SK-N-SH treated with all-trans-retinoic acid at 6 μM for 48 hours (cell line): ENCODE data around the gene DHCR24.

Experiments
- ATAC-seq: fragments of 200-7000 bp; cut with Tn5 transposase; 3 replicates; pipeline ENCODE4 v1.9.1; 2020; ENCODE audit warnings: mild to moderate bottlenecking, moderate library complexity
- ARNTL ChIP-seq: fragments of 450-650 bp; formaldehyde crosslinking; IDR thresholded peaks from 2 replicates; pipeline ENCODE4 v1.5.0; 2020; ENCODE audit warnings: low read depth, mild to moderate bottlenecking, moderate library complexity, borderline replicate concordance
- BACH2 ChIP-seq: fragments of 250-450 bp; sonication (Bioruptor Pico); IDR thresholded peaks from 2 replicates; pipeline ENCODE4 v1.9.0; 2021; ENCODE audit warnings: mild to moderate bottlenecking, borderline replicate concordance
- CSDC2 ChIP-seq: fragments of 250-450 bp; sonication (Bioruptor Pico); IDR thresholded peaks from 2 replicates; pipeline ENCODE4 v1.5.0; 2020; ENCODE audit warnings: mild to moderate bottlenecking, moderate library complexity
- ESRRG ChIP-seq: fragments of 250-450 bp; sonication (Bioruptor Pico); IDR thresholded peaks from 2 replicates; pipeline ENCODE4 v1.6.1; 2021; ENCODE audit warnings: mild to moderate bottlenecking
- GLIS3 ChIP-seq: fragments of 250-450 bp; sonication (Bioruptor Pico); IDR thresholded peaks from 2 replicates; pipeline ENCODE4 v1.5.0; 2020; ENCODE audit warnings: mild to moderate bottlenecking, moderate library complexity
- ISL1 ChIP-seq: fragments of 250-450 bp; sonication (Bioruptor Pico); IDR thresholded peaks from 2 replicates; pipeline ENCODE4 v2.1.2; 2022; ENCODE audit warnings: mild to moderate bottlenecking, moderate library complexity
- OSR1 ChIP-seq: fragments of 250-450 bp; sonication (Bioruptor Pico); IDR thresholded peaks from 2 replicates; pipeline ENCODE4 v1.8.0; 2022; ENCODE audit warnings: moderate library complexity, mild to moderate bottlenecking, inconsistent platforms
- PPARA ChIP-seq: fragments of 250-450 bp; sonication (Bioruptor Pico); IDR thresholded peaks from 2 replicates; pipeline ENCODE4 v1.5.0; 2020; ENCODE audit warnings: mild to moderate bottlenecking, borderline replicate concordance
- RARB ChIP-seq: fragments of 250-450 bp; sonication (Bioruptor Pico); IDR thresholded peaks from 2 replicates; pipeline ENCODE4 v1.8.0; 2021; ENCODE audit warnings: mild to moderate bottlenecking, moderate library complexity
- SNAI2 ChIP-seq: fragments of 250-450 bp; sonication (Bioruptor Pico); IDR thresholded peaks from 2 replicates; pipeline ENCODE4 v1.5.0; 2020; ENCODE audit warnings: mild to moderate bottlenecking, moderate library complexity
- TCF4 ChIP-seq: fragments of 250-450 bp; sonication (Bioruptor Pico); IDR thresholded peaks from 2 replicates; pipeline ENCODE4 v1.8.0; 2021; ENCODE audit warnings: mild to moderate bottlenecking, moderate library complexity, borderline replicate concordance
- ZFP3 ChIP-seq: fragments of 250-450 bp; sonication (Bioruptor Pico); IDR thresholded peaks from 2 replicates; pipeline ENCODE4 v1.5.0; 2020; ENCODE audit warnings: mild to moderate bottlenecking, moderate library complexity
- ZFP30 ChIP-seq: fragments of 450-650 bp; formaldehyde crosslinking; IDR thresholded peaks from 2 replicates; pipeline ENCODE4 v1.5.0; 2022; ENCODE audit warnings: mild to moderate bottlenecking, moderate library complexity
- ZNF565 ChIP-seq: fragments of 450-650 bp; formaldehyde crosslinking; conservative IDR thresholded peaks from 2 replicates; pipeline ENCODE4 v1.5.0; 2020; ENCODE audit warnings: low read depth, mild to moderate bottlenecking, moderate library complexity
- ZNF70 ChIP-seq: fragments of 450-650 bp; formaldehyde crosslinking; IDR thresholded peaks from 2 replicates; pipeline ENCODE4 v1.5.0; 2020; ENCODE audit warnings: mild to moderate bottlenecking, moderate library complexity
- ZNF8 ChIP-seq: fragments of 450-650 bp; formaldehyde crosslinking; IDR thresholded peaks from 2 replicates; pipeline ENCODE4 v1.5.0; 2020; ENCODE audit warnings: mild to moderate bottlenecking, moderate library complexity
- TF ChIP-seq, protein P1 (sequence below): fragments of 250-450 bp; sonication (Bioruptor Pico); IDR thresholded peaks from 2 replicates; pipeline ENCODE4 v1.5.1; 2020; ENCODE audit warnings: low read depth, mild to moderate bottlenecking, moderate library complexity
- TF ChIP-seq, protein P2 (sequence below): fragments of 250-450 bp; sonication (Bioruptor Pico); IDR thresholded peaks from 2 replicates; pipeline ENCODE4 v1.5.0; 2020; ENCODE audit warnings: mild to moderate bottlenecking, moderate library complexity
- TF ChIP-seq, protein P3 (sequence below): fragments of 250-450 bp; sonication (Bioruptor Pico); IDR thresholded peaks from 2 replicates; pipeline ENCODE4 v1.8.0; 2020; ENCODE audit warnings: mild to moderate bottlenecking, moderate library complexity, borderline replicate concordance
- TF ChIP-seq, protein P4 (sequence below): fragments of 250-450 bp; sonication (Bioruptor Pico); IDR thresholded peaks from 2 replicates; pipeline ENCODE4 v1.8.0; 2021; ENCODE audit warnings: low read depth, mild to moderate bottlenecking, moderate library complexity, borderline replicate concordance

DHCR24 gene

DNA sequence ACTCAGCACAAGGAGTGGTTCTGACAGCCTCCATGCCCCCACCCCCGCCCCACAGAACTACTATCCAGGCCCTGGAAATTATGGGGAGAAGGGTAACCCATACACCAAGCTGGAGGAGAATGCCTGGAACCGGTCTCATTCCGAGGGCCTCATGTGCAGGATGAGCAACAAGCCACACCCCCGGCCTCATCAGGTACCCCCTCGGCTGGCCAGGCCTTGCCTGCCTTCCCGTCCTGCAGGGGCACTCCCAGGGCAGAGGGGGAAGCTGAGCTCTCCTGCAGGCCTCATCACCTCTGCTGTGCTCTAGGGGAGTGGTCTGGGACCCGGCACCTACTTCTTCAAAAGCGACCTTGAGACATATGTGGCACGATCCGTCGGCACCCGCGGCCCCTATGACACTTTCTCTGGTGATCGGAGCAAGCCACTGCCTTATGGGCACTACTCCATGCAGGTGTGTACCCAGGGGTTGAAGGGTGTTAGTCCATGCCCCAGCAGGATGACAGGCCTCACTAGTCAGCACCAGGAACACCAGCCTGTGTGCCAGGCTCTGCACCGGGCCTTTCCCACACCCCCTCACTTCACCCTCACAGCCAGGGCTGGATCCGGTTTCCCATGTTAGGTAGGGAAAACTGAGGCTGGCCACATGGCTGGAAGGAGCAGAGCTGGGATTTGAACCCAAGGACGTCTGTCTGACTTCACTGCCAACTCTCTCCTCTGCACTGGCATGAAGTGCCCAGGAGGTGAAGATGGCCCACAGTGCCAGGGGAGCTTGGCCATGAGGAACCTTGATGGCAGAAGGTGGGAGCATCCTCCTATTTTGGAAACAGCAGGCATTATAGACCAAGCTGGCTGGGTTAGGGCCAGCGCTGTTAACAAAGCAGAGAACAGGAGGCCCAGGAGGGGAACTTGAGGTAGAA, 75.0 kb downstream of the DHCR24 start:
- TF ChIP-seq ZNF565 (CRISPR knock-in tag) (no peak), BACH2 (CRISPR knock-in tag) (no peak), GLIS3 (CRISPR knock-in tag) (no peak), ISL1 (CRISPR knock-in tag) (no peak), ZFP3 (CRISPR knock-in tag) (no peak), SNAI2 (CRISPR knock-in tag) (no peak), TCF4 (no peak)
- TF ChIP-seq, protein P1, sequence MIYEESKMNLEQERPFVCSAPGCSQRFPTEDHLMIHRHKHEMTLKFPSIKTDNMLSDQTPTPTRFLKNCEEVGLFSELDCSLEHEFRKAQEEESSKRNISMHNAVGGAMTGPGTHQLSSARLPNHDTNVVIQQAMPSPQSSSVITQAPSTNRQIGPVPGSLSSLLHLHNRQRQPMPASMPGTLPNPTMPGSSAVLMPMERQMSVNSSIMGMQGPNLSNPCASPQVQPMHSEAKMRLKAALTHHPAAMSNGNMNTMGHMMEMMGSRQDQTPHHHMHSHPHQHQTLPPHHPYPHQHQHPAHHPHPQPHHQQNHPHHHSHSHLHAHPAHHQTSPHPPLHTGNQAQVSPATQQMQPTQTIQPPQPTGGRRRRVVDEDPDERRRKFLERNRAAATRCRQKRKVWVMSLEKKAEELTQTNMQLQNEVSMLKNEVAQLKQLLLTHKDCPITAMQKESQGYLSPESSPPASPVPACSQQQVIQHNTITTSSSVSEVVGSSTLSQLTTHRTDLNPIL (CRISPR knock-in tag), result no peak
- ATAC-seq, result no peak

DNA sequence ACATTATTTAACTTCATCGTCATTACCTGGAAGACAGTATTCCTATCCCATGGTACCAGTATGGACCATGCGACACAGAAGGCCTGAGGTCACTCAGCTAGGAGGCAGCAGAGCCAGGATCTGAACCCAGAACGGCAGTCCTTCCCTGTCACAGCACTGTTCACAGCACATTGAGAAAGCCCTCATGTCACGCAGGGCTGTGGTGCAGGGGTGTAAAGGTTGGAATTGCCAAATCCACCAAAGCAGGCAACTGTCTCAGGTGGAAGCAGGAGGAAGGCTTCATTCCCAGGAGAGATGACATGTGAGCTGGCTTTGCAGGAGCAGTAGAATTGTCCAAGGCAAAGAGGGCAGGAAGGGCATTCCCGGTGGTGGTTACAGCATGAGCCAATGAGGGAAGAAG, 75.9 kb downstream of the DHCR24 start:
- ATAC-seq, result no peak
- no peak for TF ChIP-seq ZFP30
- TF ChIP-seq ZFP3 (CRISPR knock-in tag), result no peak
- TF ChIP-seq ZNF70, result no peak
- TF ChIP-seq, protein P2, sequence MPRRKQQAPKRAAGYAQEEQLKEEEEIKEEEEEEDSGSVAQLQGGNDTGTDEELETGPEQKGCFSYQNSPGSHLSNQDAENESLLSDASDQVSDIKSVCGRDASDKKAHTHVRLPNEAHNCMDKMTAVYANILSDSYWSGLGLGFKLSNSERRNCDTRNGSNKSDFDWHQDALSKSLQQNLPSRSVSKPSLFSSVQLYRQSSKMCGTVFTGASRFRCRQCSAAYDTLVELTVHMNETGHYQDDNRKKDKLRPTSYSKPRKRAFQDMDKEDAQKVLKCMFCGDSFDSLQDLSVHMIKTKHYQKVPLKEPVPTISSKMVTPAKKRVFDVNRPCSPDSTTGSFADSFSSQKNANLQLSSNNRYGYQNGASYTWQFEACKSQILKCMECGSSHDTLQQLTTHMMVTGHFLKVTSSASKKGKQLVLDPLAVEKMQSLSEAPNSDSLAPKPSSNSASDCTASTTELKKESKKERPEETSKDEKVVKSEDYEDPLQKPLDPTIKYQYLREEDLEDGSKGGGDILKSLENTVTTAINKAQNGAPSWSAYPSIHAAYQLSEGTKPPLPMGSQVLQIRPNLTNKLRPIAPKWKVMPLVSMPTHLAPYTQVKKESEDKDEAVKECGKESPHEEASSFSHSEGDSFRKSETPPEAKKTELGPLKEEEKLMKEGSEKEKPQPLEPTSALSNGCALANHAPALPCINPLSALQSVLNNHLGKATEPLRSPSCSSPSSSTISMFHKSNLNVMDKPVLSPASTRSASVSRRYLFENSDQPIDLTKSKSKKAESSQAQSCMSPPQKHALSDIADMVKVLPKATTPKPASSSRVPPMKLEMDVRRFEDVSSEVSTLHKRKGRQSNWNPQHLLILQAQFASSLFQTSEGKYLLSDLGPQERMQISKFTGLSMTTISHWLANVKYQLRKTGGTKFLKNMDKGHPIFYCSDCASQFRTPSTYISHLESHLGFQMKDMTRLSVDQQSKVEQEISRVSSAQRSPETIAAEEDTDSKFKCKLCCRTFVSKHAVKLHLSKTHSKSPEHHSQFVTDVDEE (CRISPR knock-in tag), result no peak
- TF ChIP-seq ZNF565 (CRISPR knock-in tag), result no peak

DNA sequence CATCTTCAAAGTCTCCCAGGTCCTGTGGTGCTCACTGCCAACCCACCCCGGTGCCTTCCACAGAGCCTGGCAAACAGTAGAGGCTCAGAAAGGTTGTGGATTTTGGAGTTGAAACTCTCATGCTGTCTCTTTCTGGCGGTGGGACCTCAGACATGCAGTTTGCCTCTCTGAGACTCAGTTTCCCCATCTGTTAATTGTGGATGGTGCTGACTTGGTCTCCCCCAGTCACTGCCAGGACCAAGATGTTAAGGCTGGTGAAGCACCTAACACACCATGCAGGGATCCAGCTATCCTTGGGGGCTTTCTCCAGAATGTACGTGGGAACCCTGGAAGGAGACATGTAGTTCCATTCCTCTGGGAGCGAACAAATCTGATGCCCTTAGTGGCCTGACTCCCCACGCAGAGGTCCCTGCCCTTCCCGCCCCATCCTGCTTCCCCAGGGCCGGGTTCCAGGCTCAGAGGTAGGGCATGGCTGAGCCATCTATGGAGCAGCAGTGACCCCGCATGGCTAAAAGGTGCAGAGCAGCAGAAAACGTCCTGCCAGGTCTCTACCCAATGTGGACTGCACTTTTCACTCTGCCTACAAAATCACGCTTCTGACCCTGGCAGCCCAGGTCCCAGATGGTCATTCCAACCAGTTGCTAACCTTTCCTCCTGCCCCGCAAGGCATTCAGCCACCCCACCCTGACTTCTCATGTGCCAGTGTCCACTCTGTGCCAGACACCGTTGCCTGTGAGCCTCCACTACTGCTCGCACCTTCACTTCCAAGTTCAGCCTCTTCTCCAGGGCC, 76.6 kb downstream of the DHCR24 start:
- ATAC-seq, result peak; percentile 99

DNA sequence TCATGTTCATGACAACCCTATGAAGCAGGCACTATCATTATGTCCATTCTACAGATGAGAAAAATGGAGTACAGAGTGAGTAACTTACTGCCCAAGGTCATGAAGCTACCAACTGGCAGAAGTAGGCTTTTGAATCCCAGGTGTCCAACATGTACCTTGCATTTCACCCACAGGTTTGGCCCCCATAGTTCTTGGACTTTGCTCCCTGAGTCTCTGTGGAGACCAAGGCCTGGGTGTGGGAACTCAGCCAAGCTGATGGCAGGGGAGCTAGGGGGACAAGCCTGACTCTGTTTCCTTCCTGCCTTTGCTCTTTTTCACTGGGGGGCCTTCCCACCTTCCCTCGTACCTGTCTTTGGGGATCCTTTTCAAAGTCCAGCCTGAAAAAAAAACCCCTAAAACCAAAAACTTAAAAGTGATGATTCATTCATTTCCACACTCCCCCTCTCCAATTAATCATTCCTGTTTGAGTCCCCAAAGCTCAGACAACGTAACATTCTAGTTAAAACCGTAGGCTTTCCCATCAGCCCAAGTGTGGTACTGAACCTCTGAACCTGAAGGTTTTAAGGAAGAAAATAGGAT, 77.4 kb downstream of the DHCR24 start:
- no peak for ATAC-seq
- TF ChIP-seq, protein P3, sequence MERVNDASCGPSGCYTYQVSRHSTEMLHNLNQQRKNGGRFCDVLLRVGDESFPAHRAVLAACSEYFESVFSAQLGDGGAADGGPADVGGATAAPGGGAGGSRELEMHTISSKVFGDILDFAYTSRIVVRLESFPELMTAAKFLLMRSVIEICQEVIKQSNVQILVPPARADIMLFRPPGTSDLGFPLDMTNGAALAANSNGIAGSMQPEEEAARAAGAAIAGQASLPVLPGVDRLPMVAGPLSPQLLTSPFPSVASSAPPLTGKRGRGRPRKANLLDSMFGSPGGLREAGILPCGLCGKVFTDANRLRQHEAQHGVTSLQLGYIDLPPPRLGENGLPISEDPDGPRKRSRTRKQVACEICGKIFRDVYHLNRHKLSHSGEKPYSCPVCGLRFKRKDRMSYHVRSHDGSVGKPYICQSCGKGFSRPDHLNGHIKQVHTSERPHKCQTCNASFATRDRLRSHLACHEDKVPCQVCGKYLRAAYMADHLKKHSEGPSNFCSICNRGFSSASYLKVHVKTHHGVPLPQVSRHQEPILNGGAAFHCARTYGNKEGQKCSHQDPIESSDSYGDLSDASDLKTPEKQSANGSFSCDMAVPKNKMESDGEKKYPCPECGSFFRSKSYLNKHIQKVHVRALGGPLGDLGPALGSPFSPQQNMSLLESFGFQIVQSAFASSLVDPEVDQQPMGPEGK (CRISPR knock-in tag), result no peak
- TF ChIP-seq RARB (CRISPR knock-in tag), result no peak
- no peak for TF ChIP-seq ARNTL
- TF ChIP-seq BACH2 (CRISPR knock-in tag), result no peak
- TF ChIP-seq ZNF8 (CRISPR knock-in tag), result no peak
- no peak for TF ChIP-seq TCF4
- no peak for TF ChIP-seq ZFP30
- TF ChIP-seq, protein P2 (CRISPR knock-in tag), result no peak
- no peak for TF ChIP-seq PPARA (CRISPR knock-in tag)
- no peak for TF ChIP-seq ZNF565 (CRISPR knock-in tag)
- TF ChIP-seq OSR1 (CRISPR knock-in tag), result no peak
- TF ChIP-seq ZNF70, result no peak
- no peak for TF ChIP-seq SNAI2 (CRISPR knock-in tag)
- TF ChIP-seq, protein P4, sequence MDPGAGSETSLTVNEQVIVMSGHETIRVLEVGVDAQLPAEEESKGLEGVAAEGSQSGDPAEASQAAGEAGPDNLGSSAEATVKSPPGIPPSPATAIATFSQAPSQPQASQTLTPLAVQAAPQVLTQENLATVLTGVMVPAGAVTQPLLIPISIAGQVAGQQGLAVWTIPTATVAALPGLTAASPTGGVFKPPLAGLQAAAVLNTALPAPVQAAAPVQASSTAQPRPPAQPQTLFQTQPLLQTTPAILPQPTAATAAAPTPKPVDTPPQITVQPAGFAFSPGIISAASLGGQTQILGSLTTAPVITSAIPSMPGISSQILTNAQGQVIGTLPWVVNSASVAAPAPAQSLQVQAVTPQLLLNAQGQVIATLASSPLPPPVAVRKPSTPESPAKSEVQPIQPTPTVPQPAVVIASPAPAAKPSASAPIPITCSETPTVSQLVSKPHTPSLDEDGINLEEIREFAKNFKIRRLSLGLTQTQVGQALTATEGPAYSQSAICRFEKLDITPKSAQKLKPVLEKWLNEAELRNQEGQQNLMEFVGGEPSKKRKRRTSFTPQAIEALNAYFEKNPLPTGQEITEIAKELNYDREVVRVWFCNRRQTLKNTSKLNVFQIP (CRISPR knock-in tag), result no peak
- TF ChIP-seq CSDC2 (CRISPR knock-in tag), result no peak
- TF ChIP-seq, protein P1 (CRISPR knock-in tag), result no peak
- TF ChIP-seq ESRRG (CRISPR knock-in tag), result no peak

More for the DNA sequence above, 76.6 kb downstream of the DHCR24 start:
- TF ChIP-seq ZFP30 (no peak), GLIS3 (CRISPR knock-in tag) (no peak)
- TF ChIP-seq, all 23 proteins: peak for 0
